ENCODE measurements around the gene CD5L. TPM values are rescaled to one million over a fixed set of nuclear protein-coding genes. Genes with fewer than 3 reads are reported as not detected.

CD5L gene
- total RNA-seq, 1 experiment from 2014 or later = not detected

- ChIA-PET POLR2A (ENCODE audit: unreplicated experiment) (no interaction called here), CTCF (no interaction called here)
- Histone ChIP-seq H3K79me2 (ENCODE audit: low read length) (no peaks in the 10 kb centered on the region), H3K36me3 (ENCODE audit: low read depth, low read length) (no peaks in the 10 kb centered on the region), H3K9me2 (replicated peaks; ENCODE audit: low read length) (no peaks in the 10 kb centered on the region), H3K27me3 (ENCODE audit: low read length) (peaks cover 42% of the 10 kb centered on the region), H3K9me3 (ENCODE audit: low read length) (0 out of 2 replicates have a peak, but pooled peaks cover 2% of the 10 kb centered on the region), H4K20me1 (ENCODE audit: low read length) (no peaks in the 10 kb centered on the region), H2AFZ (ENCODE audit: low read length) (no peak overlapping the region), H3K4me1 (ENCODE audit: insufficient read depth, low read length) (no peaks in the 10 kb centered on the region), H3F3A (ENCODE audit: low read length, unreplicated experiment) (no peaks in the 10 kb centered on the region), H3K9ac (ENCODE audit: low read length) (no peak overlapping the region), H3K27ac (ENCODE audit: low read length) (no peak overlapping the region), H3K4me2 (ENCODE audit: low read length) (no peak overlapping the region), H3K4me3 (ENCODE audit: low read length) (no peak overlapping the region)
- ATAC-seq = no peak
- no TSS peak for BruUV-seq (replicated peaks)
- no peak for DNase-seq
- intact Hi-C loops (cut with micrococcal nuclease) = no loop called here
- TF ChIP-seq CTCF (conservative IDR thresholded peaks at IDR 0.05; ENCODE audit: low read depth, low read length) (no peak), EZH2phosphoT487 (IDR thresholded peaks at IDR 0.05; ENCODE audit: borderline replicate concordance, low read length) (no peak), EZH2 (IDR thresholded peaks at IDR 0.05; ENCODE audit: low read length, unreplicated experiment) (no peak)
Observed at GRCh38 chr1:157819215-157819614, 22.4 kb downstream of the CD5L start.

GRCh38 chr1:157813269-157813668 is 28.3 kb downstream of the CD5L start:
- H3K9me3 ChIP-seq (ENCODE audit: low read length) = peaks cover 21% of the 10 kb centered on the region
- no peak overlapping the region for H3K9ac ChIP-seq (ENCODE audit: low read length)
- no peaks in the 10 kb centered on the region for H4K20me1 ChIP-seq (ENCODE audit: low read length)
- no peaks in the 10 kb centered on the region for H3K4me1 ChIP-seq (ENCODE audit: insufficient read depth, low read length)
- no peaks in the 10 kb centered on the region for H3K36me3 ChIP-seq (ENCODE audit: low read depth, low read length)
- H3K27me3 ChIP-seq (ENCODE audit: low read length) = peaks cover 6% of the 10 kb centered on the region; the same call in 1 of the 2 replicates
- TF ChIP-seq EZH2 (IDR thresholded peaks at IDR 0.05; ENCODE audit: low read length, unreplicated experiment) (no peak), CTCF (conservative IDR thresholded peaks at IDR 0.05; ENCODE audit: low read depth, low read length) (no peak)
- ChIA-PET CTCF (no interaction called here), POLR2A (ENCODE audit: unreplicated experiment) (interaction anchor here (0.6 kb wide), 1 partner anchor 47 kb away, joined by 3 read pairs; no protein-coding TSS in a partner anchor)
- no peak overlapping the region for H3K27ac ChIP-seq (ENCODE audit: low read length)
- no peak overlapping the region for H3K4me2 ChIP-seq (ENCODE audit: low read length)
- no peak overlapping the region for H2AFZ ChIP-seq (ENCODE audit: low read length)
- no peak for ATAC-seq
- intact Hi-C loops (cut with micrococcal nuclease) = no loop called here
- H3K4me3 ChIP-seq (ENCODE audit: low read length) = no peak overlapping the region
- H3K79me2 ChIP-seq (ENCODE audit: low read length) = no peaks in the 10 kb centered on the region
- no peaks in the 10 kb centered on the region for H3K9me2 ChIP-seq (replicated peaks; ENCODE audit: low read length)
- no peak for DNase-seq
- H3F3A ChIP-seq (ENCODE audit: low read length, unreplicated experiment) = no peaks in the 10 kb centered on the region
- no TSS peak for BruUV-seq (replicated peaks)

- Histone ChIP-seq H3K9me2 (replicated peaks; ENCODE audit: low read length) (no peaks in the 10 kb centered on the region), H3K27me3 (ENCODE audit: low read length) (peaks cover 59% of the 10 kb centered on the region), H3K36me3 (ENCODE audit: low read depth, low read length) (no peaks in the 10 kb centered on the region), H3F3A (ENCODE audit: low read length, unreplicated experiment) (no peaks in the 10 kb centered on the region), H3K4me1 (ENCODE audit: insufficient read depth, low read length) (no peaks in the 10 kb centered on the region), H3K79me2 (ENCODE audit: low read length) (no peaks in the 10 kb centered on the region), H3K9me3 (ENCODE audit: low read length) (no peaks in the 10 kb centered on the region), H3K27ac (ENCODE audit: low read length) (no peak overlapping the region), H3K9ac (ENCODE audit: low read length) (no peak overlapping the region), H2AFZ (ENCODE audit: low read length) (no peak overlapping the region), H4K20me1 (ENCODE audit: low read length) (no peaks in the 10 kb centered on the region), H3K4me3 (ENCODE audit: low read length) (no peak overlapping the region), H3K4me2 (ENCODE audit: low read length) (no peak overlapping the region)
- no peak for TF ChIP-seq EZH2phosphoT487 (IDR thresholded peaks at IDR 0.05; ENCODE audit: borderline replicate concordance, low read length)
- TF ChIP-seq CTCF (conservative IDR thresholded peaks at IDR 0.05; ENCODE audit: low read depth, low read length) = no peak
- TF ChIP-seq EZH2 (IDR thresholded peaks at IDR 0.05; ENCODE audit: low read length, unreplicated experiment) = no peak
- intact Hi-C loops (cut with micrococcal nuclease) = no loop called here
- DNase-seq (no peak), ATAC-seq (no peak)
- ChIA-PET CTCF (no interaction called here), POLR2A (ENCODE audit: unreplicated experiment) (no interaction called here)
- BruUV-seq (replicated peaks) = no TSS peak
Observed at GRCh38 chr1:157806431-157807149, 35.0 kb downstream of the CD5L start.
